Measurements from ENCODE around the gene FGFBP3. TPM values are rescaled to one million over a fixed set of nuclear protein-coding genes. Genes with fewer than 3 reads are reported as not detected.
A peak's percentile ranks its signal among the peaks of the same experiment; 100 is the strongest.

The FGFBP3 gene
- total and polyA plus RNA-seq, 12 donors = 0.21 to 0.67 (median 0.45) TPM

GRCh38 chr10:91893051-91893450 is 16.2 kb downstream of the FGFBP3 start:
- intact Hi-C loops (cut with DNase I) = loop anchor here in 1 of 10 donors (5.0 kb wide), 1 partner anchor 381 kb away; no protein-coding TSS in a partner anchor
- Histone ChIP-seq H3K36me3 (no peaks in the 10 kb centered on the region), H3K27me3 (peaks cover 0 to 12% (median 0%) of the 10 kb centered on the region in 7 donors), H3K4me1 (peaks cover 0 to 4% (median 2%) of the 10 kb centered on the region in 9 donors), H3K9me3 (no peaks in the 10 kb centered on the region), H3K4me3 (no peak overlapping the region), H3K27ac (no peak overlapping the region)
- ATAC-seq (no peak), DNase-seq (no peak)
- TF ChIP-seq, protein P1, sequence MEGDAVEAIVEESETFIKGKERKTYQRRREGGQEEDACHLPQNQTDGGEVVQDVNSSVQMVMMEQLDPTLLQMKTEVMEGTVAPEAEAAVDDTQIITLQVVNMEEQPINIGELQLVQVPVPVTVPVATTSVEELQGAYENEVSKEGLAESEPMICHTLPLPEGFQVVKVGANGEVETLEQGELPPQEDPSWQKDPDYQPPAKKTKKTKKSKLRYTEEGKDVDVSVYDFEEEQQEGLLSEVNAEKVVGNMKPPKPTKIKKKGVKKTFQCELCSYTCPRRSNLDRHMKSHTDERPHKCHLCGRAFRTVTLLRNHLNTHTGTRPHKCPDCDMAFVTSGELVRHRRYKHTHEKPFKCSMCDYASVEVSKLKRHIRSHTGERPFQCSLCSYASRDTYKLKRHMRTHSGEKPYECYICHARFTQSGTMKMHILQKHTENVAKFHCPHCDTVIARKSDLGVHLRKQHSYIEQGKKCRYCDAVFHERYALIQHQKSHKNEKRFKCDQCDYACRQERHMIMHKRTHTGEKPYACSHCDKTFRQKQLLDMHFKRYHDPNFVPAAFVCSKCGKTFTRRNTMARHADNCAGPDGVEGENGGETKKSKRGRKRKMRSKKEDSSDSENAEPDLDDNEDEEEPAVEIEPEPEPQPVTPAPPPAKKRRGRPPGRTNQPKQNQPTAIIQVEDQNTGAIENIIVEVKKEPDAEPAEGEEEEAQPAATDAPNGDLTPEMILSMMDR (IDR thresholded peaks at IDR 0.05) = no peak
- 97 to 99% methylated on average over 2 of the region's 2 CpGs for WGBS, 2 donors

- DNase-seq (no peak), ATAC-seq (peak in 1 of 8 donors; percentile 29)
- TF ChIP-seq, protein P1 (IDR thresholded peaks at IDR 0.05) = no peak
- H3K36me3 ChIP-seq = no peaks in the 10 kb centered on the region
- H3K27me3 ChIP-seq = peaks cover 0 to 26% (median 4%) of the 10 kb centered on the region in 7 donors
- no peak overlapping the region for H3K27ac ChIP-seq
- H3K9me3 ChIP-seq = no peaks in the 10 kb centered on the region
- peaks cover 0 to 15% (median 13%) of the 10 kb centered on the region in 9 donors for H3K4me1 ChIP-seq
- intact Hi-C loops (cut with DNase I) = loop anchor here in 1 of 10 donors (5.0 kb wide), 1 partner anchor 379 kb away; no protein-coding TSS in a partner anchor
- H3K4me3 ChIP-seq = no peak overlapping the region
- WGBS, 2 donors = 89 to 92% methylated on average over 1 of the region's 1 CpG
Observed at GRCh38 chr10:91891125-91892001, 17.9 kb downstream of the FGFBP3 start.

- intact Hi-C loops (cut with DNase I) = no loop called here
- H3K4me3 ChIP-seq = peak overlapping the region; percentile 25 to 75 (median 56)
- peaks cover 7 to 43% (median 30%) of the 10 kb centered on the region in 9 donors for H3K4me1 ChIP-seq
- WGBS, 2 donors = 1% methylated on average over 59 of the region's 59 CpGs
- TF ChIP-seq, protein P1 (IDR thresholded peaks at IDR 0.05) = no peak
- DNase-seq (no peak), ATAC-seq (peak; percentile 35 to 76 (median 58))
- H3K27ac ChIP-seq = peak overlapping the region in 2 of 10 donors; percentile 23 to 53
- H3K9me3 ChIP-seq = no peaks in the 10 kb centered on the region
- peaks cover 0 to 28% (median 4%) of the 10 kb centered on the region in 7 donors for H3K27me3 ChIP-seq
- no peaks in the 10 kb centered on the region for H3K36me3 ChIP-seq
Observed at GRCh38 chr10:91887272-91888076, 21.8 kb downstream of the FGFBP3 start.

DNA sequence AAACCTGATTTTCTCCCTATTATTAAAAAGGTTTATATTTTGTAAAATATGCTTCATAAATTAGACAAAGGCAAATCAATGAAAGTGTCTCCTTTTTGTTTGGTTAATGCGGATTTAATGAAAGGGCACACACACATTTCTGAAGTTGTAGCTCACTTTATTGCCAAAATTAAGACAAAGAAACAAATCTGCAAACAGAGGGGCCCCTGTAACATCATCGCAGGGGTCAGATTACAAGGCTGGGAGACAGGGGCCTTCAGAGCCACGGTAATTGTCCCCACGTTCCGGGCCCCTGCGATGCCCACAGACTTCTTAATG is 22.4 kb downstream of the FGFBP3 start:
- no peaks in the 10 kb centered on the region for H3K36me3 ChIP-seq
- TF ChIP-seq, protein P1 (IDR thresholded peaks at IDR 0.05) = no peak
- peaks cover 0 to 28% (median 4%) of the 10 kb centered on the region in 7 donors for H3K27me3 ChIP-seq
- no peak for ATAC-seq
- peaks cover 0 to 3% (median 0%) of the 10 kb centered on the region in 11 donors for H3K9me3 ChIP-seq
- H3K4me3 ChIP-seq = peak overlapping the region in 9 of 10 donors; percentile 48 to 75 (median 57)
- 20 to 24% methylated on average over 6 of the region's 6 CpGs for WGBS, 2 donors
- intact Hi-C loops (cut with DNase I) = no loop called here
- DNase-seq = no peak
- peak overlapping the region in 2 of 10 donors; percentile 23 to 53 for H3K27ac ChIP-seq
- H3K4me1 ChIP-seq = peaks cover 7 to 43% (median 30%) of the 10 kb centered on the region in 9 donors
